Stimulated activated naive CD8-positive, alpha-beta T cell treated with anti-CD3 and anti-CD28 coated beads, Interleukin-15, amount 100 ng/mL, for 72 hours (primary cell): ENCODE data around the gene AUTS2.

Experiments used
- ATAC-seq: fragments of 150-1000 bp; cut with Tn5 transposase; 2 replicates; pipeline ENCODE4 v1.10.0; 2021; ENCODE audit warnings: mild to moderate bottlenecking, moderate library complexity
- DNase-seq, 2 donors: peaks; one replicate each; pipeline ENCODE4 v3.0.0; 2021 to 2022
- H3K27ac Mint-ChIP-seq, 2 donors: one replicate each; pipeline ENCODE4 v1.8.0; 2022; ENCODE audit warnings: mild to moderate bottlenecking in 2 of 2, mixed read lengths in 2 of 2, moderate library complexity in 2 of 2
- H3K27me3 Mint-ChIP-seq: one replicate; pipeline ENCODE4 v1.8.0; 2022; ENCODE audit warnings: mixed read lengths
- H3K4me1 Mint-ChIP-seq: one replicate; pipeline ENCODE4 v1.8.0; 2022; ENCODE audit warnings: mild to moderate bottlenecking, mixed read lengths
- H3K4me3 Mint-ChIP-seq, 2 donors: one replicate each; pipeline ENCODE4 v1.8.0; 2022; ENCODE audit warnings: mild to moderate bottlenecking in 2 of 2, mixed read lengths in 2 of 2, moderate library complexity in 1 of 2
- H3K9me3 Mint-ChIP-seq, 2 donors: one replicate each; pipeline ENCODE4 v1.8.0; 2022; ENCODE audit warnings: mixed read lengths in 2 of 2

Gene AUTS2

DNA sequence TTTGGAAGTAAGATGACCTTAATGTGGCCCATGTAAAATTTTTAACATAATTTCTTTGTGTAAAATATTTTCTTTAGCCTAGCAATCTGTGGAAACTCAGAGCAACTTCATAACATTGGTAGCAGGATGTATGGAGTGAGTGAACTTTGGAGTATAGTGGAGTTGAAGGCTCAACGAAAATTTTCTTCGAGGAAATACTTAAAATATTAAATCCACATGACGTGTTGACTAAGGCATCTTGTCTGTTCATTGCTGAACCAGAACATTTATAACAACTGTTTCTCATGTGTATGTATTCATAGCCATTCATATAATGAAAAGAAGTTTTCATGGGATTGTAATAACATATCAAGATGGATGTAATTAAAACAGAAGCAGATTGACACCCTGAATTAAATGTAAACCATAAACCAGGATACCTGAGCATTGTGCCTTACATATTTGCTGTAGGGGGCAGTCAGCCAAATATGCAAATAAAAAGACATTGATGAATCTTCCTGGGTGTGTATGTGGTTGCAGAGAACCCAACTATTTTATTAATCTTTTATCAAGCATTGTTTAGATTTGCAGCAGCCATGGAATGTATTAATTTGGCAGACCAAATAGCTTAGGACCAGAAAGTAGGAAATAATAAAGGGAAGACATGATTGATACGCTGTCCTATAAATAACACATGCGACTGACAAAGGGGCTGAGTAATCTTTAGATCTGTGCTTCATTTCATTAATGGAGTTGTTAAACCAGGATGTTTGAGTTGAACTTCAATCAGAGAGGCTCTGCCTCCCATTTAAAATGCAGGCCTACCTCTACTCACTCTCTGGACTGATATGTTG lies 11.5 kb downstream of the AUTS2 start:
- no peak for ATAC-seq
- DNase-seq, result no peak
- H3K9me3 Mint-ChIP-seq, result no peaks in the 10 kb centered on the region
- H3K27me3 Mint-ChIP-seq, result peaks cover 25% of the 10 kb centered on the region
- no peaks in the 10 kb centered on the region for H3K4me1 Mint-ChIP-seq
- H3K4me3 Mint-ChIP-seq, result no peak overlapping the region
- no peak overlapping the region for H3K27ac Mint-ChIP-seq

DNA sequence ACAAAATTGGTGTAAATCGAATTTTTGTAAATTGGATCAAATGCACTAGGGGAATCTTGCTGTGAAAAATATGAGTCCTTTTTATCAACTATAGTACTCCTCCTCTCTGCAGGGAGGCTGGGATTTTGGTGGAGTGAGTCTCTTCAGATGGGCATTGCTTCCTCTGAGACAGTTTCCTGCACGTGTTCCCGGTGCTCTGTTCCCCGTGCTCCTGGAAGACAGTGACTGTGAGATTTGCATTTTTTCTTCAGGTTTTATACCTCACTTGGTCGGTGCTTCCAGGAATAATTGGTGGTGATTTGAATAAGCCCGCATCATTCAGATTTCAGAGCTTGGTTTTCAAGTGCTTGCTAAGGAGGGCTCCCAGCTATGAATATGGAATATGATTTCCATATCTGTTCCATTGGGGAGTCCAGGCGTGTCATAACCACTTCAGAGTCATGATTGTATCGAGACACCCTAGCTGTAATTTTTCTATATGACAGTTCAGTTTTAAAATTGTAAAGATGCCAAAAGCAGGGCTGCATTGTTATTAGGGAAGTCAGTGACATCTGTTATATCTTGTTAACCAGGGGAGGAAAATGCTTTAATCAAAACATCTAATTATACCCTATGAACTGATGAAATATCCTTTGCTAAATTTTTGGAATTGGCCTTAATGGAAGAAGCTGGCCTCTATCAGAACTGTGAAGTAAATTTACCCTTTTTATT lies 12.3 kb downstream of the AUTS2 start:
- DNase-seq (no peak), ATAC-seq (no peak)
- peaks cover 25% of the 10 kb centered on the region for H3K27me3 Mint-ChIP-seq
- no peak overlapping the region for H3K27ac Mint-ChIP-seq
- no peaks in the 10 kb centered on the region for H3K9me3 Mint-ChIP-seq
- no peaks in the 10 kb centered on the region for H3K4me1 Mint-ChIP-seq
- no peak overlapping the region for H3K4me3 Mint-ChIP-seq

DNA sequence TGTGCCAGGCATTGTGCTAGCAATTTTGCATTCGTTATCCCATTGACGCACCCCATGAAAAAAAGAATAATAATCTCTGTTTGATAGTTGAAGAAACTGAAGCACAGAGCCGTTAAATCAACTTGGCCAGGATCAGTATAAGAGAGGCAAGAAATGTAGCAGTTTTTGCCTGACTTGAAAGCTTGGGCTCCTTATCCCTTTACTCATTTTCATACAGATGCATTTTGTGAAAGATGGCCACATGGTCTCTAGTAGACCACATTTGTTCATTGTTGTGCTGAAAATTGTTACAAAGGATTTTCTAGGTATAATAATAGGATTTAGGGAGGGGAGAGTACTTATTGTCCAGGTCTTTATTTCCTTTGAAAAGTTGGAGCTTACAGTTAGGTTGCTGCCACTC lies 14.7 kb downstream of the AUTS2 start:
- DNase-seq, result no peak
- Mint-ChIP-seq H3K9me3 (no peaks in the 10 kb centered on the region), H3K4me1 (no peaks in the 10 kb centered on the region), H3K4me3 (no peak overlapping the region), H3K27me3 (peaks cover 33% of the 10 kb centered on the region), H3K27ac (no peak overlapping the region)
- no peak for ATAC-seq

DNA sequence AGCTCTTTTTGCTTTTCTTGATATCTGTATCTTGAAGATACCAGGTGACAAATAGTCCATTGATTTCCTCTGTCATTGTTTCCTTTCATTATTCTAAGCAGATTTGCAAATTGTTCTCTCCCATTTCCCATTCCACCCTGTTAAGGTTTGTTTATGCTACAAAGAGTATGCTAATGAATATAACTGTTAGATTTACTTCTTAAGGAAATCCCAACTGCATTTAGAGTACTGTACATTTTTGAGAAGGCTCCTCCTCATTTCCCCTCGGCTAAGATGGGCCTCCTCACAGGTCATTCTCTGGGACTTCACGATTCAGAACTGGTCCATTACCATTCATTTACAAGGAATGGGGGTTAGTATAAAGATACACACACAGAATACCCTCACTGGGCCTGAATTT lies 15.6 kb downstream of the AUTS2 start:
- Mint-ChIP-seq H3K4me1 (no peaks in the 10 kb centered on the region), H3K27ac (no peak overlapping the region), H3K4me3 (no peak overlapping the region), H3K27me3 (peaks cover 33% of the 10 kb centered on the region), H3K9me3 (no peaks in the 10 kb centered on the region)
- no peak for ATAC-seq
- DNase-seq, result no peak

DNA sequence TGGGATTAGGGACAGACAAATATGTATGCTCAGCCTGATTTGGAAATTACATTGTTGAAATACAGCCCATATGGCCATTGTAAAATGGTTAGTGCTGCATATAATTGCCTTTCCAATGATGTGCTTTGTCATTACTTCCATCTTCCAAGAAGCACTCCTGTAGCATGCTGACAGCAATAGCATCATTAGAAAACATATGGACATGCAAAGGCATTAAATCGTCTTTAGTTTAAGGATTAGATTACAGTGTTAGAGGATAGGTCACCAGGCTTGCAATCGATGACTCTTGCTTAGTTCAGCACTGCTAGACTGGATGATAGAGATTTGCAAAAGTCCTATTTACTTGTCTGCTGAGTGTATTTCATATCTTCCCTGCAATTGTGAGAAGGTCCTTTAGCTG lies 17.4 kb downstream of the AUTS2 start:
- Mint-ChIP-seq H3K9me3 (no peaks in the 10 kb centered on the region), H3K27me3 (peaks cover 33% of the 10 kb centered on the region), H3K27ac (no peak overlapping the region), H3K4me1 (peaks cover 7% of the 10 kb centered on the region), H3K4me3 (no peak overlapping the region)
- ATAC-seq (no peak), DNase-seq (no peak)

DNA sequence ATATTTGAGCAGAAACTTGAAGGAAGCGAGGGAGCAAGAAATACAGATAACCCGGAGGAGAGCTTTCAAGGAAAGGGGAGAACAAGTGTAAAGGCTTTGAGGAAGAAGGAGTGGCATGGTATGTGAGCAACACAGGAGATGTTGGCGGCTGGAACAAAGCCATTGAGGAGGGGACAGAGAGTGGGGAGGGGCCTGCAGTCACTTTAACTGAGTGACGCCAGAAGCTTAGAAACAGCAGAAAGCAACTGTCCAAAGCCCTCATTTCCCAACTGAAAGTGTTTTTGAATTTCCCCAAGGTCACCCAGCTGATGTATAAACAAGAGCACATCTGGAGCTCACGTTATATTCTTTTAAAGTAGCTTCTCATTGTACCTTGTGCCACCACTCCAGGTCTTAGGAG lies 19.1 kb downstream of the AUTS2 start:
- no peak for ATAC-seq
- Mint-ChIP-seq H3K9me3 (no peaks in the 10 kb centered on the region), H3K27me3 (peaks cover 28% of the 10 kb centered on the region), H3K27ac (no peak overlapping the region), H3K4me3 (no peak overlapping the region), H3K4me1 (peaks cover 7% of the 10 kb centered on the region)
- no peak for DNase-seq

DNA sequence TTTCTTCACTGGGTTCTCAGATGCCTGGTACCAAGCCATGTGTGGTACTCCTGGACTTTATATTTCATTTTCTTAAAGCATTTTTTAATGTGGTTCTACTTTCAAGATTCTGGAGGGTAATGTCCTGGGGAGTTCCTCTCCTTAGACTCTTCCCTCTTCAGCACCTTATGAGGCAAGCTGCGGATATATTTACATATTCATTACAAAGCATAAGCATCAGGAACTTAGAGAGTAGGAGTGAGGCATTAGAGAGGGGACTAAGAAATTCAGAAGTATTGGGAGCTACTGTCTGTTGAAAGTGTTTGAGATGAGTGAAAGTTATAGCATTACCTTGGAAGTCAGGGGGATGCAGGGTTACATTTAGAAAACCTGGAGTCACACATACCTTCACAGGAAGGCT lies 20.8 kb downstream of the AUTS2 start:
- Mint-ChIP-seq H3K9me3 (no peaks in the 10 kb centered on the region), H3K4me1 (peaks cover 7% of the 10 kb centered on the region), H3K27me3 (peaks cover 25% of the 10 kb centered on the region), H3K4me3 (no peak overlapping the region), H3K27ac (no peak overlapping the region)
- no peak for ATAC-seq
- no peak for DNase-seq

DNA sequence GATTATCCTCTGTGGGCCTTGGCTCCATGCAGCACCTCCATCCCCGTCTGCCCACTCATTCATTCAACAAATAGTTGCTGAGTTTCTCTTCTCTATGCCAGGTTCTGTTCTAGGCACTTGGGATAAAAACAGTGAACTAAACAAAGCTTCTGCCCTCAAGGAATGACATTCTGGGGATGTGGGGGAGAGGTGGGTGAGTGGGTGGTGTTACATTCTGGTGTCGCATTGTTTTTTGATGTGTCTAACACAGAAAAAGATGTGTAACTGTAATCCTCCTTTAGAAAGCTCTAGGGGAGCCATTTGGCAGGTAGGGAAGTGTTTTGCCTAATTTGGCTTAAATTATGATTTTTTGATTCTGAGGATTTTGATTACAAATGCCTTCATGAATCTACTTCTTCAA lies 21.4 kb downstream of the AUTS2 start:
- peaks cover 21% of the 10 kb centered on the region for H3K27me3 Mint-ChIP-seq
- no peak for DNase-seq
- no peak overlapping the region for H3K4me3 Mint-ChIP-seq
- H3K27ac Mint-ChIP-seq, result no peak overlapping the region
- no peak for ATAC-seq
- peaks cover 7% of the 10 kb centered on the region for H3K4me1 Mint-ChIP-seq
- H3K9me3 Mint-ChIP-seq, result no peaks in the 10 kb centered on the region

DNA sequence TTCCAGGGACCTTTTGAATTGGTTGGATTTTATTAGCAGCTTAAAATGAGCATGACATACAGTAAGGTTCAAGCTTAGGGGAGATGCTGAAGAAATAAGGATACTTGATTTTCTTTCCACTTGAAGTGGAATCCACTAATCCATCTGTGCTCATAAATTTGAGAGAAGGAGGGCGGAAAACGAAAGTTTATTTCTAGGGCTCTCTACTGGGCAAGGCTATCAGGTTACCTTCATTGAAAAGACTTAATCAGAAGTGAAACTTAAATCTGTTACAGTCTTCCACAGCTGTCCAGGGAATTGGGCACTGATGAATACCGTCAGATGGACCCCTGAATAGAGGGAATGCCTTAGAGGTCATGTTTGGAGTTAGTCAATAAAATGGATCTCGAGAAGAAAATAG lies 21.8 kb downstream of the AUTS2 start:
- Mint-ChIP-seq H3K4me1 (peaks cover 7% of the 10 kb centered on the region), H3K27me3 (peaks cover 26% of the 10 kb centered on the region)

DNA sequence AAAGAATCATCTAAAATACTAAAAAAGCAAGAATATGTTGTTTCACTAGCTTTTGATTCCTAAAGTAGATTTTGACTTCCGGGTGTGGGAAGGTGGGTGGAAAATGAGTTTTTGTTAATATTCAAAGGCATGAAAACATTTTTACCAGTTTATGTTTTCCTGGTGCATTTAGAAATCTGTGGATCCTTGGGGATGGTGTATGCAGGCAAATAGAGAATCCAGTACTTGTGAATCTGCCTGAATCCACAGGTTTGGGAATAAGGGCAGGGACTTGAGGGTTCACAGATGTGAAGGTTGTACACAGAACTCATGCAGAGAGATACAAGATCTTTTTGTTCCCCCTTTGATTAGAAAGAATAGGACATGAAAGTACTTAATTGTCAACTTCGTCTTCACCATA lies 22.4 kb downstream of the AUTS2 start:
- Mint-ChIP-seq H3K4me1 (peaks cover 7% of the 10 kb centered on the region), H3K27me3 (peaks cover 32% of the 10 kb centered on the region), H3K27ac (no peak overlapping the region), H3K4me3 (no peak overlapping the region), H3K9me3 (no peaks in the 10 kb centered on the region)
- DNase-seq (no peak), ATAC-seq (no peak)

More for the DNA sequence above, 21.8 kb downstream of the AUTS2 start:
- H3K4me3 Mint-ChIP-seq, result no peak overlapping the region
- ATAC-seq (no peak), DNase-seq (no peak)
- no peak overlapping the region for H3K27ac Mint-ChIP-seq
- no peaks in the 10 kb centered on the region for H3K9me3 Mint-ChIP-seq

DNA sequence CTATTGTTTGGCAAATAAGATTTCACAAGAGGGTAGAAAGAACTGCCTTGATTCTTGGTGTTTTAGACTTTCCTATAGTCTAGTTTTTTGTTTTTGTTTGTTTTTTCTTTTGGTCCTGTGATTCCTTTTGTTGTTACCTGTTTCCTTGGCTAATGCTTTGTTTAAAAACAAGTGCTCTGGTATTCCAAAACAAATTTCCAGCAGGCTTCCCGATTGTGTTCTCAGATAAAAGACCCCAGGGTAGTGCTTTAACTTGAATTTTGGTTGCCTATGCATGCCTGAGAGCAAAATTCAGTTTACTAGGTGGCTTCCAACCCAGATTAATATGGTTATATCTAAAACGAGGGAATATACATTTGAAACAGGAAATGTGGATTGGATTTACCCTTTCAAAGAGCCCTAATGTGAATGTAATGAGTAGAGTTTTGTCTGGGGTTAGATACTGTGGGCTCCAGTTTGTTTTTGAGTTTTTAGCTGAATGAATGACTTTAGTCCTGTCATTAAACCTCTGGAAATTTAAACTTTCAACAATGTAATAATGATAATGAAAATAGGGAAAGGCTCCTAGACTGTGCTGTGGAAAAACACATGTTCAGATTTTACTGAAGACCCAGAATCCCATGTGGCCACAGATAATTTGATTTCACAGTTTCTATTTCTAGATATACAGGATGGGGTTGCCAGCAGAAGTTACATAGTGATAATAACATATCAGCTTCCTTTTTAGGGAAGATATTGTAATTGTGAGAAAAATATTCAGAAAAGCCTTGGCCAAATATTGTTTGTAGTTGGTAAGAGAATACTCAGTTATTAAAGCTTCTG lies 23.9 kb downstream of the AUTS2 start:
- ATAC-seq (no peak), DNase-seq (no peak)
- peaks cover 7% of the 10 kb centered on the region for H3K4me1 Mint-ChIP-seq
- no peak overlapping the region for H3K4me3 Mint-ChIP-seq
- H3K27me3 Mint-ChIP-seq, result peaks cover 28% of the 10 kb centered on the region
- no peaks in the 10 kb centered on the region for H3K9me3 Mint-ChIP-seq
- H3K27ac Mint-ChIP-seq, result no peak overlapping the region

DNA sequence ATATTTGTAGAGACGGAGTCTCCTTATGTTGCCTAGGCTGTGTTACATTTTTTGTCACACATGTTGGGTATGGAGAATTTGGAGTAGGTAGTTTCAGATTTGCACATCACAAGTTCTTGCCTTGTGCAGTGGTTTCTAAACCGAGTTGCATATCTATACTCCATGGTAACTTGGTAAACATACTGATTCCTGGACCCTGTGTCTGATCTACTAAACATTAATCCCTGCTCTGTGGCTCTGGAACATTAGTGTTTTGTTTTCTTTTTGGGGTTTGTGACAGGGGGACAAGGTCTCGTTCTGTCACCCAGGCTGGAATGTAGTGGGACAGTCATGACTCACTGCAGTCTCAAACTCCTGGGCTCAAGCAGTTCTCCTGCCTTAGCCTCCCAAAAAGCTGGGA lies 24.7 kb downstream of the AUTS2 start:
- ATAC-seq, result no peak

DNA sequence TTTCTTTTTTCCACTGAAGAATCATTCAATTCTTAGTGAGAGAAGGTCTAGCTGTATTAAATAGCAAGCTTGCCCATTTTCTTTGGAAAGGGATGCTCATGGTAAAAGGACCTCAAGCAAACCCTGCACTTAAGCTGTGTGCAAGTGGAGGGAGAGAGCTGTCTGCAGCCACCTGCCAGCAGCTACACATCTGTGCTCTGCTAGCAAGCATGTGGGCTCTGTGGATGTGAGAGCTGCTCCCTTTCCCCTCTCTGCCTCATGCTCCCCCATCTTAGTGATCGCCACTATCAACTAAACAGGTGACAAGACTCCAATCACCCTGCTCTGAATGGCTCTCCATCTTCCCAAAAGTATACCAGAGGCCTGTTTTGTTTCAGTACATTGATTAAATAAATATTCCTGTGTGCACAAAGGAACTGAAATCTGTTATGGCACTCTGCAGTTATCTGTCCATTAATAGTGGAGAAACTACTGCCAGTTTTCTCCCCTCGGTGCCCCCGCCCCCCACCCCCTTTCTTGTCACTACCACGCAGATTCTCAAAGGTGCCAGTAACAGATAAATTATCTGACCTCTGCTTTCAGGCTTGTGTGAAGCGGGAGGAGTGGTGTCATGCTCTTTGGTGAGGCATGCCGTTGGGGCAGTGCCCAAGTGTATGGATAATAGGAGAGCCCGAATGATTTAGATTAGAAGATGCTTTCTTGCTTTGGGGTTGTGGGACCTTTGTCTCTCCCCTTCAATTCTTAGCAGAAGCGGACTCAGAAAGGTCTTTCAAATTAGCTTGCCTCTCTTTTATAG lies 26.4 kb downstream of the AUTS2 start:
- no peak overlapping the region for H3K4me3 Mint-ChIP-seq
- no peak for DNase-seq
- H3K27me3 Mint-ChIP-seq, result peaks cover 43% of the 10 kb centered on the region
- no peak overlapping the region for H3K27ac Mint-ChIP-seq
- peaks cover 7% of the 10 kb centered on the region for H3K4me1 Mint-ChIP-seq
- no peaks in the 10 kb centered on the region for H3K9me3 Mint-ChIP-seq
- no peak for ATAC-seq

More for the DNA sequence above, 24.7 kb downstream of the AUTS2 start:
- H3K27me3 Mint-ChIP-seq, result peaks cover 30% of the 10 kb centered on the region
- no peak overlapping the region for H3K4me3 Mint-ChIP-seq
- DNase-seq, result no peak
- H3K27ac Mint-ChIP-seq, result no peak overlapping the region
- H3K4me1 Mint-ChIP-seq, result peaks cover 7% of the 10 kb centered on the region
- H3K9me3 Mint-ChIP-seq, result no peaks in the 10 kb centered on the region

DNA sequence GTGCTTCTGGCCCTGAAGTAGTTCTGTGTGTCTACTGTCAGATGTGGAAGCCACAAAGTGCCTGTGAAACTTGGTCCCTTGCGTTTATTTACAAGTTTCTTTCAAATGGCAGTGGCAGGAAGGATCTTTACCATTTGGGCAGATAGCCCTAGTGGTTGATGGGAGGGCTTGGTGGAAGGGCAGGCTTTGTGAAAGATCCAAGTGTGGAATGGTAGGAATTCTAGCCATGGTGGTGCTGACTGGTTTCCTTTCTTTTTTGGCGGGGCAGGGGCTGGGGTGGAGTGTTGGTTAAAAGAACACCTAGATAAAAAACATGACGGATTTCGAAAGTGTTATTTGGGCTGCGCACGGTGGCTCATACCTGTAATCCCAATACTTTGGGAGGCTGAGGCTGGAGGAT lies 27.0 kb downstream of the AUTS2 start:
- Mint-ChIP-seq H3K27ac (no peak overlapping the region), H3K4me1 (peaks cover under 1% of the 10 kb centered on the region), H3K27me3 (peaks cover 40% of the 10 kb centered on the region), H3K9me3 (no peaks in the 10 kb centered on the region), H3K4me3 (no peak overlapping the region)
- DNase-seq, result no peak
- ATAC-seq, result no peak

DNA sequence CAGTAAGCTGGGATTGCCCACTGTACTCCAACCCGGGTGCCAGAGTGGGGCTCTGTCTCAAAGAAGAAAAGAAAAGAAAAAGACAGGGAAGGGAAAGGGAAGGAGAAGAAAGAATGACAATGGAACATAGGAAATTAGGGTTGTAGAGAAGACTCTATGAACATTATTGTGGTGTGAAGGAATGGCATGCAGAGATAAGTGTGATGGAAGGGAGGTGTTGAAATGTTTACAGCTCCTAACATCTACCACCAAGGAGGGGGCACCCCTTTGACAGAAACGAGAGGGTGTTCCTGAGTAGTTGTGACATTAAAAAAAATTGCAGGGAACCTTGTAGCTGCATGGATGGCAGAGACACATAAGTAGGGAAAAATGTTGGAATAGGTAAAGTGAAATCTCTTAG lies 27.5 kb downstream of the AUTS2 start:
- ATAC-seq (no peak), DNase-seq (no peak)
- Mint-ChIP-seq H3K9me3 (no peaks in the 10 kb centered on the region), H3K27ac (no peak overlapping the region), H3K27me3 (peaks cover 36% of the 10 kb centered on the region), H3K4me3 (no peak overlapping the region), H3K4me1 (no peaks in the 10 kb centered on the region)
